GM18519 (cell line): ENCODE measurements around the gene SCN4A.
"Not testable (repeated sequence)": the region's sequence is repeated elsewhere in the genome, so short reads cannot be mapped to it uniquely, and the experiment has no call there.

ENCODE experiments used
- ATAC-seq: cut with Tn5 transposase; IDR thresholded peaks from one replicate; pipeline ENCODE4 v1.9.1; 2021; ENCODE audit warnings: mild to moderate bottlenecking, moderate library complexity; ENCODE audit not compliant: unreplicated experiment, low FRiP score

Gene SCN4A

DNA sequence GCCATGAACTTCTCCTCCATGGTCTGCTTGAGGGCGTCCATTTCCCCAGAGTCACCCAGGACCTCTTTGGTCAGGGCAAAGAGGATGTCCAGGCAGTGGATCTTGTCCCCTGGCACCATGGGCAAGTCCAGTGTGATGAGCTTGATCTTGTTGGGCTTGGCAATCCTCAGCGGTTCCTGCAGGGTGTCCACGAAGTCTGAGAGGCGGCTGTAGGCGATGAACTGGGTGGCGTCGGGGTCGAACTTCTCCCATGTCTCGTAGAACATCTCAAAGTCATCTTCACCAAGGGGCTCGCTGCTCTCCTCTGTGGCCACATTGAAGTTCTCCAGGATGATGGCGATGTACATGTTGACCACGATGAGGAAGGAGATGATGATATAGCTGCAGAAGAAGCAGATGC lies 31.6 kb downstream of the SCN4A start:
- no peak for ATAC-seq

DNA sequence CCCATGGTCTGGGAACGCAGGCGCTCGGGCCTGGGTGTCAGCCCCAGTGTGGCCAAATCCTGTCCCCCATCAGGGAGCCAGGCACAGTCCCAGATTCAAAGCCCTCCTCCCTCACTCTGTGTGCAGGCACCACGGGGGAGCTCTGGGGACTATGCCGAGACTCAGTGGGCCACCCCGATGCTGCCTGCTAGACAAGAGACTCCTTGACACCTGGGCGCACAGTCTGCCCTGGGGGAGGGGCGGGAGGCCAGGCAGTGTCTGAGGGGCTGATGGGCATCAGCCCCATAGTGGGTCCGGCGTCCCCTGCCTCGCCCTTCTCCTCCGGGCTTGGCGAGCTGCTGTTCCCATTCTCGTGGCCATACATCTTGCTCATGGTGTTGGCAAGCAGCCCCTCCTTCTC lies 32.1 kb downstream of the SCN4A start:
- ATAC-seq = no peak

DNA sequence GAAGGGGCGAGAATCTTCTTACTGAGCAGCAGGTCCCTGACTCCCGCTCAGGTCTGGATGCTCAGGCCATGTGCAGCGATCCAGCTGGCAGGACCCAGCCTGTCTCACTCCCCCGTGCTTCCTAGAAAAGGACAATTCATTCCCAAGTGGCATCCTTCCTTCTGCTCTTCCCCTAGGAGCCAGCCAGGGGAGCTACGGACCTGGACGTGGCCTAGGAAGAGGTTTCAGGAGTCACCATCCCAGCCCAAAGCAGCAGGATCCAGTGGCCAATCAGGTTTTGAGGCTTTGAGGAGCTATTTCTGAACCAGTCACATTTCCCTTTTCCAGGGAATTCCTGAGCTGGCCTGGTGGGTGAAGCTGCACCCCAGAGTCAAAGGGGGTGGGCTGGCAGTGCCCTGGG lies 32.8 kb downstream of the SCN4A start:
- no peak for ATAC-seq

DNA sequence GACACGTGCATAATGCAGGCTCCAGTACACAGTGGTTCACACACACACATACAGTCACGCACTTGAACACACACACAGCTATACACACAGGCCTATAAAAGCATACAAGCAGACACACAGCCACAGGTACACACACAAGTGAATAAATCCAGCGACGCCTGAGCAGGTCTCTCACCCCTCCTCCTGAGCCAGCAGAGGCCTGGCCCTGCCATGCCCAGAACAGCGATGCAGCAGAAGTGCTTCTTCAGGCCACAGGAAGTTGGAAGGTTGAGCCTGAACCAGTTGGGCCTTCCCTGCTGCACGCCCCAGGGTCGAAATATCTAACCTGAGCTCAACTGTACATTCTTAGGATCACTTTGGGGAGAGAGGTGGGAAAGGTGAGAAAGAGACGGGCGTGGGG lies 33.3 kb downstream of the SCN4A start:
- ATAC-seq = no peak

DNA sequence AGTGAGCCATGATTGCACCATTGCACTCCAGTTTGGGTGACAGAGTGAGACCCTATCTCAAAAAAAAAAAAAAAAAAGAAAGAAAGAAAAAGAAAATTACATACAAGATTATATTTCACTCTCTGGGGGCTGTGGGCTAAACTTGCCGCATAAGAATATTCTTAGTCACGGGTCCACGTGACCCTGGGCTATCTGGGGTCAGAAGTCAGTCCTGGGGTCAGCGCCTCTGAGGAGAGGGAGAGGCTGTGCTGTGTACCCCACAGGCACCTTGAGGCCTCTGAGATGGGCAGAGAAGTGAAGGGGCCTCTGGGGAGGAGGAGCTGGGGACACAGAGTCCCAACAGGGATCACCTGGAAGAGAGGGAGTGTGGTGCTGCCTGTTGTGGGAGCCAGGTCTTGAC lies 34.8 kb downstream of the SCN4A start:
- ATAC-seq = no peak

DNA sequence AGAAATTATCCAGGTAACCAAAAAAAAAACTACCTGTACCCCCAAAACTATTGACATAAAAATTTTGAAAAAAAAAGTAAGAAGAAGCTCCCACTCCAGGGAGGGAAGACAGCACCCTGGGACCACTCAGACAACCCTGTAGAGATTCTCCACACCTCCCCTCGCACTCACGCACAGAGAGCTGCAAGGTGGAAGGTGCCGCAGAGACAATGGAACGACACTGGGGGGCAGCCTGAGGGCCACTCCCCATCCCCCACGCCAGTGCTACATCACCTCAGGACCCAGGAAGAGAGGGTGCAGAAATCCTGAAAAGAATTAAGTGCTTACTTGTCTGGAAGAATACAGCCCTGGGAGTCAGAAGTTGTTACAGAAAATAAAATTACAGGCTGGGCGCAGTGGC lies 35.4 kb downstream of the SCN4A start:
- ATAC-seq = no peak

DNA sequence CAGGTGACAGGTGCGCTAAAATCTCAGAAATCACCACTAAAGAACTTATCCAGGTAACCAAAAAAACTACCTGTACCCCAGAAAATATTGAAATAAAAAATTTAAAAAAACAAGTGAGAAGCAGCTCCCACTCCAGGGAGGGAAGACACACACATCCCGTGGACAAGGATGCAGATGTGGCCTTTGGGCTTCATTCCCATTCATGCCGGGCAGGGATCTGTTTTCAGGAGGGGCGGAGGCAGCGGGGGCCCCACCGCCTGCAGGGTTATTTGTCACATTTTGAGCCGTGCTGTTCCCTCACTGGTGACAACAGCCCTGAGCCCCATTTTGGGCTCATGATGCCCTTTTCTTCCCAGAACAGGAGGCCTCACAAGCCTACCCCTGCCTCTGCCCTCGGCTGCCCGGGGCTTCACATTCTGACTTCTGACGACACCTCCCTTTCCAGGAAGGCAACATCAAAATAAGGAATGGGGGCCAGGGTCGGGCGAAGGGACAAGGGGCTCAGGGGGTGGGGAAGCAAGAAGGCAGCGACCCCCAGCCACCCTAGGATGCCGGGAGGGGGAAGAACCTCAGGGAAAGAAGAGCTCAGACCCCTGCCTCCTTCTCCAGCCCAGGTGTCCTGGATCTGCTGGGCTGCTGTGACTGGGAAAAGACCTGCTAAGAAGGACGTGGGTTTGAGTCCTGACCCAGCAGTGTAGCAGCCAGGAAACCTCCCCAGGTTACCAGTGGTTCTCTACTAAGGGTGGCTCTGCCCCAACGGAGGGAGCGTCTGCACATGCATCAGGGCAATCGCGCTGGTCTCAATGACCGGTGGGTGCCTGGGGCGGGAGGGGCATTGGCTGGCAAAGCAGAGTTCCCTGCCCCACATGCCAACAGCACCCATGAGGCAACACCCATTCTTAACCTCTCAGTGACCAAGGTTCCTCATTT lies 38.3 kb downstream of the SCN4A start:
- no peak for ATAC-seq

DNA sequence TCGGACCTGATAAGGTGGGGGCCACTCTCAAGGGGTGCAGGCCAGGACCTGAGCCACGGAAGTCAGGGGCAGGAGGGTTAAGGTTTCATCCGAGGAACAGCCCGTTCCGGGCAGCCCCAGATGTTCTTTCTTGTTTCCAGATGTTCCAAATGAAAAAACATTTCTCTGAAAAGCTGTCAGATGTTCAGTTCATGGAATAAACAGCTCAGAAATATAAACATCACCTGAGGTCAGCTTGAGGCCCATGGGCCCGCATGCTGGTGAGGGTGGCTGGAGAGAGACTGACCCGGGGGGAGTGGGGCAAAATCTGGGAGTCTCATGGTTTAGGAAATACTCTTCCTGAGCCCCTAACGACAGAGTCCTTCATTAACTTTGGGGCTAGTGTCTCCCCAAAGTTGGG lies 39.1 kb downstream of the SCN4A start:
- no peak for ATAC-seq

DNA sequence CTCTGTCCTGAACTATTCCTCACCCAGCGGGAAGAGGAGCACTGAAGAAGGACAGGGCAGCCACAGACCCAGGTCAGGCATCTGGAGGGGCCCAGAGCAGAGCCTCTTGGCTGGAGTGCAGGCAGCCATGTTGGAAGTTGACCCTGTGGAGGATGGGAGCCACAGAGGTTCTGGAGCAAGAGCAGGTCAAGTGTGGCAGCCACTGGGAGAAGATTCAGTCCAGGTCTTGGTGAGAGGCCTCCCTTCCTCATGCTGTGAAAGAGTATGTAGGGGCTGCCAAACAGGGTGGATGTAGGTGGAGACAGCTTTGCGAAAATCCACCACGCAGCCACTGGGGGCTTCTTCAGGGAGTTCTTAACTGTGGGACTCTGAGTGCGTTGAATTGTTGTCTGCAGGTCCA lies 40.0 kb downstream of the SCN4A start:
- ATAC-seq = no peak

DNA sequence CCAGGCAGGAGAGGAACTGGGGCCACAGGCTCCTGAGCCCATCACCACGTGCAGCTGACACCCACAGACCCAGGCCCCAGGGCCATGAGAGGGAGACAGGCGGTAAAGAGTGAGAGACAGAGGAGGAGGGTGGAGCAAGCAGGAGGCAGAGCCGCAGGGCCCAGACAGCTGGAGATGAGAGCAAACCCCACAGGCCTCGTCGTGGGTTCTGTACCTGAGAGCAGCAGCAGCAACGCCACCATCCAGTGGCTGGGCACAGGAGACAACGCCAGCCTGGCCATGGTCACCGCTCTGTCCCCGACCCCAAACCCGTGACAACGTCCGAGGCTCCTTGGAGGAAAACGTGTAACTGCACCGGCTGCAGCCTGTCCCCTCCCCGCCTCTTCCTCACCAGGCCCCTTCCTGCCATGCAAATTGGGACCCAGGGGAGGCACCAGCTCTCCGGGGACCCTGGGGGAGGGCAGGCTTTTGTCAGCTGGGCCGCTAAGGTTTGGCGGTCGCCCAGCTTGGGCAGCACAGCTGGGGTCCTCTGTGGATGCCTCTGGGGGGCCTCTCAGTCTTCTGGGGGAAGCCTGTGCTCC lies 40.6 kb downstream of the SCN4A start, which contains the start of gene CD79B:
TSS of gene CD79B (minus strand) at position 351 of the 581 bp plus-strand sequence. CDS start at position 281, 70 bp downstream.
- ATAC-seq = no peak

DNA sequence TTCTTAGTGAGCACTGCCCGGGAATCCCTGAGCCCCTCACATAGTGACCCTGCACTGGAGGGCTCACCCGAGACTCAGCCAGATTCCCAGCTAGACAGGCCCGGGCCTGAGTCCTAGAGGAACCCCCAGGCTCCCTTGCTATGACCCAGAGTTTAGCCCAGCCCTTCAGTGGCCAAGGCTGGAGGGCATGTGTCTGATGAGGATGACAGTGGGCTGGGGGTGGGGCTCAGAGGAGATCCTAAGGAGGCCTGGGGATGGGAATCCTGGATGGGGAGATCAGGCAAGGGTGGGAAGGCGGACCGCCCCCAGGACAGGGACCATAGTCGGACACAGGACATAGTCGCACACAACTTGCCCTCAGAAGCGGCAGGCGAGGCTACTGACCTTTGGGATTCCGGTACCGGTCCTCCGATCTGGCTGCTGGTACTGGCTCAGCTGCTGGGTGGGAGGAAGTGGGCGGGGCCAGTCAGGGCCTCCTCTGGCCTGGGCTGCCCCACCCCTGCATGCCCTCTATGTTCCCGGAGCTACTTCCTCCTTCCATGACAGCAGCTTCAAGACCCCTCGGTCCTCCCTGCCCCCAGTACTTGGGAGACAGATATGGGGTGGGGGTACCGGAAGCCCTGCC lies 41.7 kb downstream of the SCN4A start:
- ATAC-seq = no peak

DNA sequence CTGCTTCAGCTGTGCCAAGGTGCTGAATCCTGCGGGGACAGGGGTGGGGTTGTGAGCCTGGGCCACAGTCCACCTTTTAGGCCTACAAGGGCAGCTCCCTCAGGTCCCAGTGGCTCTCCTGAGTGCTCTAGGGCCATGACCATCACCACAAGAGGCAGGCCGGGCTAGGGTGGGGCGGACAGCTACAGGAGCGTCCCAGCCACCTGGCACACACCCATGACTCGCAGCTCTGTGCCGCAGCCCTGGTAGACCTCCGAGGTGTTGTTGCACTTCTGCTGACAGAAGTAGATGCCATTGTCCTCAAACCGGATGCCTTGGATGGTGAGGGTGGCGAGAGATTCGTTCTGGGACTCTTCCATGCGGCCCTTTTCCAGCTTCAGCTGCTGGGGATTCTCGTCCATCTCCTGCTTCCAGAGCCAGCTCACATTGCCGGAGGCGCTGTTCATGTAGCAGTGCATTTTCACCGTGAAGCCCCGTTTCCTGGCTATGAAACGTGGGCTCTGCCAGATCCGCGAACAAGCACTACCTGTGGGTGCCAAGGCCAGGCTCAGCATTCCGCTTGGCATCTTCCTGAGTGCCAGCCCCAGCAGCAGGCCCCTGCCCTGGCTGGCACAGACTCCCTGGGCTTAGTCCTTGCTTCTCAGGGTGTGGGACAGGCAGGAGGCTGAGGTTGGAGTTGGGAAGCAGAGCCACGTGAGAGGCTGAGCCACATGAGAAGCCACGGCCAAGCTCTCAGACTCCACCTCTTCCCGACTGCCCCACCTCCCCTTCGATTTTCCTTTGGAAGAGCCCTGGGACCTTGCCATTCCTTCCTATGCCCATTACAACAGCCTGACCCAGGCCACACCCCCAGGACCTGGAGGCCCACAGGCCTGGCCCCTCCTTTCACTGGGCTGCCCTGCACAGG lies 42.6 kb downstream of the SCN4A start:
- no peak for ATAC-seq

DNA sequence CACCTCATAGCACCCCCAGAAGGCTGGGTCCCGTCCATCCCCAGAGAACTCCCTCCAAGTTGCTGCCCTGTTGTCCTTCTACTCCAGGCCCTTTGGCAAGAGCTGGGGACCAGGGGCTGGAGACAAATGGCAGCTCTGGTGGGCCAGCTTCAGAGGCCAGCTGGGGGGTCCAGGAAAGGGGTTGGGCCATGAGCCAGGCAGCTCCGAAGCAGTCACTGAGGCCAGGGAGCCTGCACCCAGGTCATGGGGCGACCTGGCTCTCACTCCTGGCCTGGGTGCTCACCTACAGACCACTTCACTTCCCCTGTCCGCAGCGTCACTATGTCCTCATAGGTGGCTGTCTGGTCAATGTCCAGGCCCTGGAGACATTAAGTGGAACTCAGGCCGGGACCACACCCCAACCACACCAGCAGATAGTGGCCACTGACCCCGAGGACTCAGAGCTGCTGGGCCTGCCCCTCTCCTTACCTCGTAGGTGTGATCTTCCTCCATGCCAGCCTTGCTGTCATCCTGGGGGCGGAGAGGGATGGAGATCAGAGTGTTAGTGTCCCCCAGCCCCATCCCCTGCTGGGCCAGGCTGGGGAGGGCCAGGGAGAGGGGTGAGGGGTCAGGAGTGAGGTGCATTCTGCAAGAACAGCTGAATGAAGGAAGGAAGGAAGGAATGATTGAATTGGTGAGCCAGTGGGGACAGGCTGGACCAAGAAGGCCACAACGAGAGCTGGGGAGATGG lies 43.6 kb downstream of the SCN4A start:
- ATAC-seq = no peak

DNA sequence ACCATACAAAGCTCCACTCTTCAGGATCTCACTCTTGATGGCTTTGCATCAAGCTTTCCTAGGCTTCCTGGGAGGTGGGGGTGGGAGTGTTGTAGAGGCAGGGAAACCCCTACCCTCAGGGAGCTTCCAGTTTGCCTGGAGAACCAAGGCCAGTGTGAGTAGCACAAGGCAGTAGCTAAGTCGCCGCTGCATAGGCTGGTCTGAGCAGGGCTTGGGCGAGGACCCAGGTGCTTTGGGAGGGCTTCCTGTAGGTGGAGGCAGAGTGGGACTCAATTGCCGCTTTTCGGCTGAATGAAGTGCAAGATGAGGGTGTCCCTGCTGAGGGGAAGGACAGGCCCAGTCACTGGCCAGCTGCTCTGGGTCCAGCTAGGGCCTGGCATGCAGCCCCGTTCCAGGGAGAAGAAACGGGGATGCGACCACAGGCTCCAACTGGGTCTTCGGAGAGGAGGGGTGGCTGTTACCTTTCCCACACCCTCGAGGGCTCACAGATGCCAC lies 44.5 kb downstream of the SCN4A start:
- ATAC-seq = no peak

DNA sequence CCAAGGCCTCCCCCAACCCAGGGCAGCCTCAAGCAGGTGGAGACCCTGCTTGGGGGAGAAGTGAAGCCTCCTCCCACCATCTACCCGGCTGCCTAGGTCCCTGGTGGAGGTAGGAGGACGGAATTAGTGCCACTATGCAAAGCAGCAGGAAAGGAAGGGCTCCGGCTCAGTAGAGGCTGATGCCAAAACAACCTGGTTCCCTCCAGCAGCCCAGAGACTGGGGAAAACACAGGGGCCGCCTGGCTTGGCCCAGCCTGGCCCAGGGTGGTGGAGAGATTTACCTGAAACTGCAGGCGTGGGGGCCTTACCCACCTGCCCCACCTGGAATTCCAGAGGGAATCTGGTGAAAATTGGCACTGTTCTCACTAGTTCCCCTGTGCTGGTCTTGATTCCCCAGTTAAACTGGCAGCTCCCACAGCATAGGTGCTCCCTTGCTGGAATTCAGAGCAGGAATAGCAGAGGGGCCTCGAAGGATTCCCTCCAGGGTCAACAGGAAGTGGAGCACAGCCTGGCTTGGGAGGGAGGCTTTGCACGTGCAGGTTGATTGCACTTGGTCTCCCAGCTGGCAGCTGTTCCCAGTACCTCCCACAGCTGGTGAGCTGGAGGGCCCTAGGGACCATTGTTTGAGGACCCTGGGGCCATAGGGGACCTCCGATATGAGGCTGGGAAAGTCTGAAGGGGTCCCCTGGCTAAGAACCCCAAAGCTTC lies 45.1 kb downstream of the SCN4A start:
- ATAC-seq = no peak

DNA sequence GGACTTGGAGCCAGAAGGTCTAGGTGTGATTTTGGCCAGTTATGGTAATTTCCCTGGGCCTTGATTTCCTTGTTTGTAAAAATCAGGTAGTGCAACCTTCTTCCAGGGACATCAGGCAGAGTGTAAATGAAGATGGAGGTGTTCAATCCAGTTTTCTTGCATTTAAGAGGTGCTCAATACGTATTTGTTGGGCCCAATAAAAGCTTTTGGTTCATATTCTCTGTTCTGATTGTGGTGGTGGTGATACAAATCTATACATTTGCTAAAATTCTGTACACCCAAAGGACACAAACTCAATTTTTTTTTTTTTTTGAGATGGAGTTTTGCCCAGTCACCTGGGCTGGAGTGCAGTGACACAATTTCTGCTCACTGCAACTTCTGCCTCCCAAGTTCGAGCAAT lies 46.6 kb downstream of the SCN4A start:
- no peak for ATAC-seq

DNA sequence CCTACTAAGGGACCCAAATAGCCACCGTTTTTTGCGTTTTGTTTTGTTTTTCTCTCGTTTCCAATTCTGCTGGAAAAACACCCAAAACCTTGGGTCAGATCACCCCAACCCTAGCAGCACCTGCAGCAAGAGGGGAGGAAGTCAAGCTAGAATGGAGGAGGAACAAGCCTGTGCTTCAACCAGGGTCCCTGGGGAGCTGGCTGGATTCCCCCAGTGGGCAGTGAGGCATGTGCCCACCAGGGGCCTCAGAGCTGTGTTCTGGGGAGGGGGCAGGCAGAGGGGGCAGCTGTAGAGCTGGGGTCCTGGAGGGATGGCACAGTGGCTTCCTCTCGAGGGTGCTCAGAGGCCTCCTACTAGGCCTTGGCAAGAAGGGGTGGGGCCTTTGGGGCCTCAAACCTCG lies 47.1 kb downstream of the SCN4A start:
- ATAC-seq = no peak

DNA sequence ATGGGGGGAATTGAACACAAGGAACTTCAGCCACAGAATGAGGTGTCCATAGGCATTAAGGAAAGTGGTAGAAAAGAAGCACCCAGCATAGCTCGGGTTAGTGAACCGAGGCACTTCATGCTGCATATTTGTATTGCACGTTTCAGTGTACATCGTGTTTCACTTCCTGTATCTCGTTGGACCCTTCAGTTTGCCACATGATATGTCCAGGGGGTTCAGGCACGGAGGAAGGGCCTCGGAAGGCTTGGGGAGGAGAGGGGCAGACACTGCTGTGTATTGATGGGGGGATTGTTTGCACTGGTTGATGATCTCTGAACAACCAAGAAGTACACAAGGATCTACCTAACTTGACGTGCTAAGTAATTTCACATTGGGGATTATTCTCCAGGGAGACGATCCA lies 50.3 kb downstream of the SCN4A start:
- ATAC-seq = not testable (repeated sequence)

DNA sequence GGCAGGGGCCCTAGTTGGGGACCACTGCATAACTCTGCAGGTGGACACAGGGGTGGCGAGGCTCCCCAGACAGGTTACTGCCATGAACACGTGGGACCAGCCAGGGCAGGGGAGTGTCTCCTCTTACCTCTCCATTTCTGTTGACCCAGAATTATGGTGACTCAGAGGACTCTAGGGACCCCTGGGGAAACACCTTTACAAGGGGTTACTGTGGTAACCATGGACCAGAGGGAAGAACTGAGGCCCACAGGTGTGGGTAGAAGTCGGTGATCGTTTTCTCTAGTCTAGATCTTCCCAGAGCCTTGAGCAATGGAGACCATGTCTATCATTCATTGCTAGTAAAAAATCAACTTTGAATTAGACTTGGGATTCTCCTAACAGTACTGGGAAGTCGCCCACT lies 51.9 kb downstream of the SCN4A start:
- not testable (repeated sequence) for ATAC-seq
